GM18519 (cell line): ENCODE results near the gene DEXI.
"Not testable (repeated sequence)": the region's sequence is repeated elsewhere in the genome, so short reads cannot be mapped to it uniquely, and the experiment has no call there.

Experiments used
- ATAC-seq: cut with Tn5 transposase; IDR thresholded peaks from one replicate; pipeline ENCODE4 v1.9.1; 2021; ENCODE audit warnings: mild to moderate bottlenecking, moderate library complexity; ENCODE audit not compliant: unreplicated experiment, low FRiP score

The DEXI gene

DNA sequence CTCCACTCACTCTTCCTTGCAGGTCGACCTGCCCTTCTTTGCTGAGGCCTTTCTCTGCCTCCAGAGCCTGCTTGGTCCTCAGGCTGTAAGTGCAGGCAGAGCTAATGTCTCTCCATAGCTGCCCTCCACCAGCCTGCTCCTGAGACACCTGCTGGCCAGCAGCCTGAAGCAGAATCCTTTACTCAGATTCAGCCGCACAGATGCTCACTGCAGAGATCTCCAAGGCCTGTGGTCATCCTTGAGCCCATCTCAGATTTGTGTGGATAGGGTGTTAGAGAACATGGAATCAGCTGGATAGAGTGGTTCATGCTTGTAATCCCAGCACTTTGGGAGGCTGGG, 11.5 kb downstream of the DEXI start:
- ATAC-seq: no peak

DNA sequence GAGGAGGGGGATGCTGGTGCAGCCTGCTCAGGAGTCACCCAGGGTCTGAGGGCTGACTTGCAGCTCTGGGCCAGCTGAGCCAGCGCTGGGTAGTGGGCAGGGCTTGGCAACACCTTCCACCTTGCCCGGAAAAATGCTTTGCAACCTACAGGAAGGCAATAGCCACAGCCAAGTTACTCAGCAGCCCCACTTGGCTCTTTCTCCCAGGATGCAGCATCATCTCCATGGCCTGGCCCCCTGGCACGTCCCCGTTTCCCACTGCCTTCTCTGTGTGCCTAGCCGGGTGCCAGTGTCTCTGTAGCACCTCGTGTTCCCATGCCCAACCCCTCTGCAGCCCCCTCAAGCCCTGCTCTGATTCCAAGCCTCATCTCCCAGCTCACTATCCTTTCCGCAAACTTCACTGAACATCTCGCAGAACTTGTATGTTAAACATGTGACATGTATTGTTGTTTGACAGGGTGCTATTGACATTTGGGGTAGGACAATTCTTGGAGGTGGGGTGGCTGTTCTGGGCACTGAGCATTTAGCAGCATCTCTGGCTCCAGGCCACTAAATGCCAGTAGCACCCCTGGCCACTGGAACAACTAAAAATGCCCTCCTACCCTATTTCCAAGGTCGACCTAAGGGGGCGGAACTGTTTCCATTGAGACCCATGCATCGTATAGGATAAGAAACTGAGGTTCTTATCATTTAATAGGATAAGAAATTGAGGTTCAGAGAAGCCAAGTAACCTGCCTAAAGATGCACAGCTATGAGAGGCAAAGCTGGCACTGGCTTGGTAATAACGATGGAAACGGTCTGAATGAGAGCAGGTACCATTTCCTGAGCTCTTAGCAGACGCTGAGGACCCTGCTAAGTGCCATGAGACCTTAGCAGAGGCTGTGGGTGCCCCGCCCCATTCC, 12.2 kb downstream of the DEXI start:
- no peak for ATAC-seq

- ATAC-seq: not testable (repeated sequence)
Observed at GRCh38 chr16:10929097-10929496, 13.2 kb downstream of the DEXI start.

DNA sequence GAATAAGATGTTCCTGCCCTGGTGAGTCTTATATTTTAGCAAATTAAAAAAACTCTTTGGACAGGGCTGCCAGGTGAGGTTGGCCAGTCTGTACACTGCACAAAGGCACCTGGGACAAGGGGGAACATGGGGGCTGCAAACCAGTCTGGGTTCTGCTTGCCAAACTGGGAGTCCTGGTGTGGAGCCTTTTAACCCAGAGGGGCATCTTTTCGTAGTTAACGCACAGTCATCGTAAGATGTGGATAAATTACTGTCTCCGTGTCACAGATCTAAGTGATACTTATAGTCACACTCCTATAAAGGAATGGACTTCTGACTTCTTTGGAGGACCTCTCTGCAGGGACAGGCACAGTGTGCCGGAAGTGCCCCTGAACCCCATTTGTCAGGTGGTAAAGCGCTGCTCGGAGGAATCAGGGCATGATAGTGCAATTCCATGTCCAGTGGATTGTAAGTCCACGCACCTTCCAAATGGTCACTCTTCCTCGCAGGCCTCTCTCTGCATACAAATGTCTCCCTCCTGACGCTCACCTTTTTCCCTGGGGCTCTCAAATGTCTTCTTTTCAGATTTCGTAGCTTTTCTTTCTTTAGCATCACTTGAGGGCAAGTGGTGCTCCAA, 14.7 kb downstream of the DEXI start:
- no peak for ATAC-seq

DNA sequence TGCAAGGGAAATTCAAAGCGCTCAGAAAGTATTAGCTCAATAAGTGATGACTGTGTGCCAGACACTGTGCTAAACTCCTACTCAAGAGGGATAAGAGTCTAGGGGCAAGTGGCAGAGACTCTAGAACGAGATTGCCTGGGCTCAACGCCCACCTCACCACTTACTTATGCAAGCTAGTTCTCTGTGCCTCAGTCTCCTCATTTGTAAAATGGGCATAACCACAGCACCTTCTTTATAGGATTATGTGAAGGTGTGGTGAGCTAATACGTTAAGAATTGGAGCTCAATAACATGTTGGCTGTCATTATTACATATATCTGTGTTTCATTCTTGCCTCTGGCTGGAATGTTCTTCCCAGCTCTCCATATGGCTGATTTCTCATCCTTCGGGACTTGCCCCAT, 15.4 kb downstream of the DEXI start:
- no peak for ATAC-seq

DNA sequence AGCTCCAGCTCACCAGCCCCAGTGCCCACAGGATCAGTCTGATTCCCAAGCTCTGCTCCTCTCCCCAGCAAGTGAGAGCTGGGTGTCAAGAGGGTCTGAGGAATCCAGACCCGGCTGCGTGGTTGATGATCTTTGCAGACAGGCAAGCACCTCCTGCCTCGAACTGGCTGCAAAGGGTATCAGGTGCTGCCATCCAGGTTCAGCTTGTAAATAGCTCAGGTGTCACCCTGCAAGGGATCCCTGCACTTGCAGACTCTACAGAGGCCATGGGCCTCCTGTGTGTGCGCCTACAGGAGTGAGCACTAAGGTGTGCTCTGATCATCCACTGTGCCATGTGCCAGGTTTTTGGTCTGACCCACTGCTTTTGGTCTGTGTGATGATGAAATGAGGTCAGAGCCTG, 16.2 kb downstream of the DEXI start:
- ATAC-seq: no peak

- not testable (repeated sequence) for ATAC-seq
Observed at GRCh38 chr16:10925285-10925684, 17.0 kb downstream of the DEXI start.

- no peak for ATAC-seq
Observed at GRCh38 chr16:10923650-10924214, 18.5 kb downstream of the DEXI start.

GRCh38 chr16:10923146-10923649, 19.1 kb downstream of the DEXI start:
- ATAC-seq: no peak

DNA sequence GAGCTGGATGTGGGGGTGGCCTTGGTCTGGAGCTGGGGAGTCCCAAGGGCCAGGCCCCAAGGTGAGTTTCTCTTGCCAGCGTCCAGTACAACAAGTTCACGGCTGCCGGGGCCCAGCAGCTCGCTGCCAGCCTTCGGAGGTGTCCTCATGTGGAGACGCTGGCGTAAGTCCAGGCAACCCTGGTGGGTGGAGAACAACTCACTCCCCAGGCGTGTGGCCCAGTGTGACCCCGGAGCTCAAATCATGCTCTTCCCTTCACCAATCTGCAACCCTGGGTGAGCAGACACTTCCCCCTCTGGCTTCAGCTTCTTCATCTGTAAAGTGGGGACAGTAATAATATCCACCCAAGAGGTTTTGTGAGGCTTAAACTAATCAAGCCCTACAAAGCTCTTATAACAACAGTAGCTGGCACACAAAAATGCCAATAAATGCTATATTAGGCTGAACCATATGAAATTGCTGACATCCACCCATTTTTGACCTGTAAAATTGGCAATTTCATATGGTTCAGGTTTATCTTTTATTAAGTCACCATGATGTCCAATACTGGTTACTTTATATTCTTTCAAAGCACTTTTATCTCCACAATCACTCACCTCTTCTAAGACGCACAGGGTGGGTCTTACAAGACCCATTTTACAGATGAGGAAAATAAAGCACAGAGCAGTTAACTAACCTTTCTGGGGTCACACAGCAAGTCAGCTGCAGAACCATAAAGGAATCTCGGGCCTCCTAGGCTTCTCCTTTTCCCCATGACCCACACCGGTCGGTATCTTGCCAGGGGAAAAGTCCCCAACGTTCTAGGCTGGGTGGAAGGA, 19.7 kb downstream of the DEXI start:
- no peak for ATAC-seq

- no peak for ATAC-seq
Observed at GRCh38 chr16:10921536-10922327, 20.5 kb downstream of the DEXI start.

GRCh38 chr16:10920726-10921427, 21.4 kb downstream of the DEXI start:
- no peak for ATAC-seq

DNA sequence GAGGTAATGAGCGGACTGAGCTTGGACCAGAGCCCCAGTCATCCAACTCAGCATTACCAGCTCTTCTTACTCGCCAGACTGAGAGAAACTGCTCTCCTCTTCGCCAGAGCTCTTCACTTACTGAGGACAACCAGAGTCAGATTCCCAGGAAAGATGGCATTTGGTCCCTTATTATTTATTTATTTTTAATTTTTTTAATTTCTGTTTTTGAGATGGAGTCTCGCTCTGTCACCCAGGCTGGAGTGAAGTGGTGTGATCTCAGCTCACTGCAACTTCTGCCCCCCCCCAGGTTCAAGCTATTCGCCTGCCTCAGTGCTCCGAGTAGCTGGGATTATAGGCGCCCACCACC, 23.3 kb downstream of the DEXI start:
- no peak for ATAC-seq

DNA sequence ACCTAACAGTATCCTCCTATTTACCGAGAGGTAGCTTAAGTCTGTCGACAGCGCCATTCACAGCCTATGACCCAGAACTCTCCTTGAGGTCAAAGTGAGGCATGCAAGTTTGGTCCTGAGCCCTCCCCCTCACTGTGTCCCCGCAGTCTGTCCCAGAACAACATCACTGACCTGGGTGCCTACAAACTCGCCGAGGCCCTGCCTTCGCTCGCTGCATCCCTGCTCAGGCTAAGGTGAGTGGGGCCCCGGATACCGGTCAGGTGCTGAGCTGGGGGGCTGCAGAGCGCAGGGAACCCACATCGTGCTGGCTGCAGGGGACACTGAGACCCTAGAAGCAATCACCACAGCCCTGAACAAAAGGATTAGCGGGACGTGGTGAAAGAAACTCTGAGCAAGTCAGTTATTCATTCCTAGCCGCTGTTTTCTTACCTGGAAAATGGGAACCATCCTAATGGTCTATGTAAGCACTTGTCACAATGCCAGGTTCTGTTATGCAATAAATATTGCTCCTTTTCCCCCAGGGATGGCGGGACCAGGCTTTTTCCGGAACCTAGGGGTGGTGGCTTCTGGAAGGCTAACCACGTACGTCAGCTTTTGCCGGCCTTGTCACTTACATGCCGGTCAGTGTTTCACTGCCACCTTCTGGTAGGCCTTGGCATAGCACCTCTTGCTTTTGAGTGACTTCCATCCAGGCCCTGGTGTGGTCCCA, 23.8 kb downstream of the DEXI start:
- ATAC-seq: no peak

DNA sequence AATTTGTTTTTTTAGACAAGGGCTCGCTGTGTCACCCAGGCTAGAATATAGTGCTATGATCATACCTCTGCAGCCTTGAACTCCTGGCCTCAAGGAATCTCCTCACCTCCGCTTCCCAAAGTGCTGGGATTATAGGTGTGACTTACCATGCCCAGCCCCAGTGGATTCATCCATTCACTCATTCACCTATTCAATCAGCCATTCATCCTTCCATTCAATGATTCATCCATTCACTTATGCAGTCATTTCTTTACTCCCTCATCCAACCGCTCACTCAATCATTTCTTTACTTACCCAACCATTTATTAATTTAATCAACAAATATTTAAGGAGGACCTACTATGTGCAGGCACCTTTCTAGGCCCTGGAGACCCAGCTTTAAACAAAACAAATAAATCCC, 25.7 kb downstream of the DEXI start:
- no peak for ATAC-seq

GRCh38 chr16:10911267-10911666, 31.0 kb downstream of the DEXI start:
- no peak for ATAC-seq

- ATAC-seq: no peak
Observed at GRCh38 chr16:10907757-10908045, 34.6 kb downstream of the DEXI start.

DNA sequence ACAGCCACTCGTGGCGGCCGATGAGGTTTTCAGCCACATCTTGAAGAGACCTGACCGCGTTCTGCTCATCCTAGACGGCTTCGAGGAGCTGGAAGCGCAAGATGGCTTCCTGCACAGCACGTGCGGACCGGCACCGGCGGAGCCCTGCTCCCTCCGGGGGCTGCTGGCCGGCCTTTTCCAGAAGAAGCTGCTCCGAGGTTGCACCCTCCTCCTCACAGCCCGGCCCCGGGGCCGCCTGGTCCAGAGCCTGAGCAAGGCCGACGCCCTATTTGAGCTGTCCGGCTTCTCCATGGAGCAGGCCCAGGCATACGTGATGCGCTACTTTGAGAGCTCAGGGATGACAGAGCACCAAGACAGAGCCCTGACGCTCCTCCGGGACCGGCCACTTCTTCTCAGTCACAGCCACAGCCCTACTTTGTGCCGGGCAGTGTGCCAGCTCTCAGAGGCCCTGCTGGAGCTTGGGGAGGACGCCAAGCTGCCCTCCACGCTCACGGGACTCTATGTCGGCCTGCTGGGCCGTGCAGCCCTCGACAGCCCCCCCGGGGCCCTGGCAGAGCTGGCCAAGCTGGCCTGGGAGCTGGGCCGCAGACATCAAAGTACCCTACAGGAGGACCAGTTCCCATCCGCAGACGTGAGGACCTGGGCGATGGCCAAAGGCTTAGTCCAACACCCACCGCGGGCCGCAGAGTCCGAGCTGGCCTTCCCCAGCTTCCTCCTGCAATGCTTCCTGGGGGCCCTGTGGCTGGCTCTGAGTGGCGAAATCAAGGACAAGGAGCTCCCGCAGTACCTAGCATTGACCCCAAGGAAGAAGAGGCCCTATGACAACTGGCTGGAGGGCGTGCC, 35.1 kb downstream of the DEXI start:
- no peak for ATAC-seq
